NK-92 (cell line): ENCODE results near the gene SNTG2.

ENCODE experiments used
- DNase-seq: peaks from one replicate; lab custom pipeline; 2025; ENCODE audit not compliant: unreplicated experiment; lab: John Stamatoyannopoulos, UW

Gene SNTG2

GRCh38 chr2:1047485-1047884, 96.8 kb downstream of the SNTG2 start:
- DNase-seq, result no peak

GRCh38 chr2:1049691-1050090, 99.0 kb downstream of the SNTG2 start:
- DNase-seq, result no peak

DNA sequence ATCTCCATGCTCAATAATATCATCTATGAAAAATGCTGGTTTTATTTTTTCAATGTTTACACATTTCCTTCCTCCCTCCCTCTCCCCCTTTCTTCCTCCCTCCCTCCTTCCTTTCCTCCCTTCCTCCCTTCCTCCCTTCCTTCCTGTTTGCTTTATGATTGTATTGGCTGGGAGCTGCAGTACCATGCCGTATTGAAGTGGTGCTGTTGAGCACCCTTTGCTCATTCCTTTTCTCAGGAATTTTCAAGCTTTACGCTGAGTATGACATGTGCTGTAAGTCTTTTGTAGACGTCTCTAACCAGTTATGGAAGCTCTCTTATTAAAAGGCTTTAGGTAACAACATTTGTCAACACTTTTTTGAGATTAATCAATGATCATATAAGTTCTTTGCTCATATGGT, 100.4 kb downstream of the SNTG2 start:
- DNase-seq, result no peak

DNA sequence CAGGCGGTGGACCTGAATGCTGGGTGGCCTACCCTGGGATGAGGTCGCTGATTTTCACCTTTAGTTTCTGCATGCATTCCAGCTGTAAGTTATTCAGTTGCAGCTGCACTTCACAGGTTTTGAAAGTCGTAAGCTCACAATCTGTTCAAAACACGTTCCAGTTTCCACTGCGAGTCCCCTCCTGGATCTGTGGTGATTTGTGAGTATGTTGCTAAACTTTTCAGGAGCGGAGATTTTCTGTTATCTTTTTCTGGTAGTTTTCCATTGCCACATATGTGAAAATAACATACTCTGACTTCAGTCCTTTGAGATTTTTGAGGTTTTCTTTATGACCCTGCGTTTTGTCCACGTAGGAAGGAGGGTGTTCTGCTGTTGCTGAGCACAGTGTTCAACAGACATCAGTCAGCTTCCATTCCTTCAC, 102.1 kb downstream of the SNTG2 start:
- DNase-seq, result no peak

GRCh38 chr2:1053786-1054185, 103.1 kb downstream of the SNTG2 start:
- no peak for DNase-seq

GRCh38 chr2:1054399-1054798, 103.8 kb downstream of the SNTG2 start:
- DNase-seq, result no peak

GRCh38 chr2:1055014-1055595, 104.5 kb downstream of the SNTG2 start:
- DNase-seq, result no peak

DNA sequence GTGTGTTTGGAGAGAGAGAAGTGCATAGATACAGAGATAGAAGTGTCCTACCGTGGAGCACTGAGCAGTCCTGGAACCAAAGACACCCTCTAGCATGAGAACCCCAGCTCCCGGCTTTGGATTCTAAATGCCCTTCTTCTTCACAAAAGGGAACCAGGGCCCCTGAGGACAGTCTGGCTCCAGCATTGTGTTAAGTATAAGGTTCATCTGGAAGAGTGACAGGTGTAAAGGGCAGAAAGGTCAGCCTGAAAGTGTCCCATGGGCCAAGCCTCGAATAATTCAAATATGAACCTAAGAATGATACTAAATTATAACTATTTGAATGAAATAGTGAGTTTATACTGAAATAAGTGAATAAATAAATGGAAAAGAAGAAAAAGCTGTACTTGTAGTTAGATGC, 109.7 kb downstream of the SNTG2 start:
- no peak for DNase-seq

DNA sequence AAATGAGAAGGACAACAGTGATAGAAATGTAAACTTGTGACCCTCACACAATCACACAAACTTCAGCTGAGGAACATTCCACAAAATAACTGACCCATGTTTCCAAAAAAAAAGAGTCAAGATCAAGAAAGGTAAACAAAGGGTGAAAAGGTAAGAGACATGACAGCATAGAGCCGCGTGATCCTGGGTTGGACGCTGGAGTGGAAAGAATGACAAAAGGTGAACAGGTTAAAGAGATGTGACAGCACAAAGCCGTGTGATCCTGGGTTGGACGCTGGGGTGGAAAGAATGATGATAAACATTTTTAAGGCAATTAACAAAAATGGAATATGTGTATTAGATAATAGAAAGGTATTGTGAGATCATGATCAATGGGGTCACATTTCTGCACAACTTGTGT, 110.3 kb downstream of the SNTG2 start:
- no peak for DNase-seq

- no peak for DNase-seq
Observed at GRCh38 chr2:1068241-1068640, 117.6 kb downstream of the SNTG2 start.

DNA sequence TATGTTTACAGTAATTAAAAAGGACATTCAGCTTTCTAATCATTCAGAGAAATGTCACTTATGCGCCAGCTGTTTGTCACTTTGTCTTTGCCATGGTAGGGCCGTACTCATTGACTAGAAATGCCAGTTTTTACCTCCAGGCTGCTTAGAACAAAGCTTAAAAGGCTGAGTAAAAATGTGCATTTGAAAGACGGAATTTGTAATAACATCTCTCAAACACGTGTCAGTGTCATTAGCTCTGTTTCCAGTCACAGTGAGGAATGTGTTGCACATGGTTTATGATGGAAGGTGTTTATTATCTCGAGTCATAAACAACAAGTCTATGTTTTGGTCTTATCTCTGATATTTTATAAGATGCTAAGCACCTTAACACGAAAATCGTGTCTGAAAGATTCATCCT, 118.2 kb downstream of the SNTG2 start:
- DNase-seq, result no peak

DNA sequence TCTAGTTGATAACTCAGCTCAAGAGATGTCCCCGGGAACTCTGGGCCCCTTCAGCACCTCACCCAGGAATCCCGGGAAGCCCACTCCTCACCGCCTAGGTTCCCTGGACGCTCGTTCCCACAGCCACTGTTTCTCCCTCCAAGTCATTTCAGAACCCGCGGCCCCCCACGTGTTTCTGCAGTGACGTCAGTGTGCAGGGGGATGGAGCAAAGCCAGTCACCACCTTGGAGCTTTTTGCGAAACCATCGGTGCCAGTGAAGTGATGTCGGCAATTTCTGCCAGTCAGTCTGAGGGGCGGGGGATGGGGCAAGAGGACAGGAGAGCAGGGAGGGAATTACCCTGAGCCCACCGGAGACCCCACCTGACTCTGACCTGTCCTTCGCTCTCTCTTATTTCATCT, 119.2 kb downstream of the SNTG2 start:
- DNase-seq, result no peak

- no peak for DNase-seq
Observed at GRCh38 chr2:1070601-1071000, 120.0 kb downstream of the SNTG2 start.

DNA sequence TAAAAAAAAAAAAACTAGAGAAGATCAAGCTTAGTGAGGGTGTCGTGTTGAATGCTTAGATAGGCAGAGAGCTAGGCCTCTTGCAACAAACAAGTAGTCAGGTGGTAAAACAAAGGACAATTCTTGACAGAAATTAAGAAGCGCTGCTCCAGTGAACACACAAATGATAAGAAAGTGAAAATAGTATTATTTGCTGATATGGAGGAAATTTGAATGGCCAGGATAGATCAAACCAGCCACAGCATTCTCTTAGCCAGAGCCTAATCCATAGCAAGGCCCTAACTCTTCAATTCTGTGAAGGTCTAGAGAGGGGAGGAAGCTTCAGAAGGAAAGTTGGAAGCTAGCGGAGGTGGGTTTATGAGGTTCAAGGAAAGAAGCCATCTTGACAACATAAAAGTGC, 121.0 kb downstream of the SNTG2 start:
- DNase-seq, result no peak

GRCh38 chr2:1072250-1072649, 121.6 kb downstream of the SNTG2 start:
- no peak for DNase-seq

DNA sequence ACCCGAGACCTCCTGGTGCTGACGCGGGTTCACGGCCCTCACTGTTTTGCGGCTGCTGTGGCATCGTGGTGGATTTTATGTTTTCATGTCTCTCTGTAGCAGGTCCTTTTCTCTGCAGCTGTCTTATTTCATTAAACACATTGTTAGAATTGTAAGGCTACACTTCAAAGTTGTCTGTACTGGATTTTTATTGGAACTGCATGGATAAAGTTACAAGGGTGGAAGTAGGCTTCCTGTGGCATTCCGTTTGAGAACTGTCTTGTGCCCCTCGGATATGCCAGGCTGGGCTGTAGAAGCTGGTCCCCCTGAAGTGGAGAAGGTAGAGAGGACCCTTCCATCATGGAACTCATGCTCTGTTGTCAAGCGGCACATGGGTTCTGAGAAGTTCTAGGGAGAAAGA, 127.3 kb downstream of the SNTG2 start:
- DNase-seq, result no peak

- DNase-seq, result no peak
Observed at GRCh38 chr2:1078326-1078725, 127.7 kb downstream of the SNTG2 start.

DNA sequence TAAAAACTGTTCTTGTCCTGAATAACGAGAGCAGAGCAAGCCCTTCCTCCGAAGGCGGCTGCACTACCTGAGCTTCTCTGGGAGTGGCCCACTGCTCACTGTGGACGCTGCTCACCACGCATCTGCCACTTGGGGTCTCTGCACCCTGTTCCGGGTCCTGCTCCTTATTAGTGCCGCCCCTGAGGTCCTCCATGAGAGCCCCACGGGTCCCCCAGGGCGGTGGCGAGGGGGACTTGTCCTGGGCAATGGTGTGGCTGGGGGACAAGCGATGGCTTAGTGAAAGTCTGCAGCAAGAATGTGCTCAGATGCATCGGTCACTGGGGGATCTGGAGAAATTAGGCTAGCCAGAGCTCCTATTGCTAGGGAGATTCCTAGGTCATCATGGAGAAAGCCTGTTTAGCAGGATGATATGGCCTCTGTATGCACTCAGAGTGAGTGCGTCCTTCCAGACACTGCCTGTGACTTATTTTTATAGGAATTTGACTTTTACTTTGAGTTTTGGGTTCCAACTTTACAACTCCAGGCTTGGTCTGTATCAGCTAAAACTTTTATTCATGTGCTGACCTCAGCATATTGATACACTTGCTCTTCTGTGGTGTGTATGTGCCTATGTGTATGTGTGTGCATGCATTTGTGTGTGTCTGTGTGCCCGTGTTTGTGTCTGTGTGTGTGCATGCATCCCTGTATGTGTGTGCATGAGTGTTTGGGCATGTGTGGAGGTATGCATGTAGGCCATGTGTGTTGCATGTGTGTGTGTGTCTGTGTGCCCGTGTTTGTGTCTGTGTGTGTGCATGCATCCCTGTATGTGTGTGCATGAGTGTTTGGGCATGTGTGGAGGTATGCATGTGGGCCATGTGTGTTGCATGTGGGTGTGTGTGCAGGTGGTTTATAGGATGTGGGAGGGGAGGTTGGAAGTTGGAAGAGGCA, 129.5 kb downstream of the SNTG2 start:
- DNase-seq, result no peak

GRCh38 chr2:1081451-1082225, 131.0 kb downstream of the SNTG2 start:
- DNase-seq, result no peak

DNA sequence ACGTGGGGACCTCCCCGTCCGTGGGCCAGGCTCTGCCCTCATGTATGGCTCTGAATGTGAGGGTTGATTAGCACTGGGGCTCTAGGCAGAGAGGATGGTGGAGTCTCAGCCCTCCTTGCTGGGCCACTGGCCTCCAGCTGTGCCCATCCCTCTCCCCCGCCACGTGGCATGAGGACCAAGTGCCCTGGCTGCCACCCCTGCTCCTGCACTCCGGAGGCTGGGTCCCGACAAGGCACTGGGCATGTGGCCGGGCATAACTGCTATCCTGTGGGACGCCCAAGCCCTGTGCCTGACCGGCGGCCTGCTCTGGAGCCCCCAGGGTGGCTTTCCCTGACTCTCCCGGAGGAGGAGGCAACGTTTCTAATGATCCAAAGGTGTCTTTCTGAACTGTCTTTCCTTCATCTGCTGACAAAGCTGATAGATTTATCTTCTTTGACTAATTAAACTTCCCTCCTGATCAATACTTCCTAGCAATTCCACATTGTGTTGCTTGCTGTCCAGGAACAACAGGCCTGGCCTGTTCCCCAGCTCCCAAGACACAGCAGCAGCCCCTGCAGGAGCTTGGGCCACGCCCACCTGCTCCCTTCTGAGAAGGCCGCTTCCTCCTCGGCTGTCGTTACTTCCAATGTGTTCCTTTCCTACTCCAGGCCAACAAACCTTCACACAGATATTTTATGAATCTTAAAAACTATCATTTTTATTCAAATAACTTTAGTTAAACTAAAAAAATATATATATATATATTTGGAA, 132.0 kb downstream of the SNTG2 start:
- DNase-seq, result no peak

DNA sequence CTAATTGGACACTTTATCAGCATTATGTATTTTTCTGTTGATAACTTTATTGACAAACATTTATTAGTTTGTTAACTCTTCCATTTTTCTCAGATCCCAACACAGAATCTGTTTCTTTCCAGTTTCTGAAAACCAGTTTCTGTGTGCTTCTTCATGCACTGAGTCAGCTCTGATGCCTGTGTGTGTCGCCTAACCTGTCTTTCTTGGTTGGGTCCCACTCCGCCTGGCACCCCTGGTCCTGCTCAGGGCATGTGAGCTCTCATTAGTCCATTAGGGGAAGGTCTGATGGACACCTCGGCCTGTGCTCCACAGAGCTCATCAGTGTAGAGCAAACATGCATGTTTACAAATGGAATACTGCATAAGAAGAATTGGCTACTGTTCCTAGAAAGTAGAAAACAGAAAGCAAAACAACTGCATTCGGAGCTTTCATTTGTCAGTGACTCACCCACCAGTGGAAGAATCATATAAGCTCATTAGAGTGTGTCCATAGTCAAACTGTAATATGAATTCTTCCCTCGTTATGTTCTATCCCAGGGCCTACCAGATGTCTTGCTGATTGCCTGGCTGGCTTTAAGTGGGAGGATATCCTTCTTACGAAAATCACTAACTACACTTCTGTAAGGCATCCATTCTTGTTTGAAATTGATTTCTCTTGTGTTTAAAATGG, 137.7 kb downstream of the SNTG2 start:
- no peak for DNase-seq
